ENCODE measurements around the gene TMEM183A.
A peak's percentile ranks its signal among the peaks of the same experiment; 100 is the strongest.
"Not testable (repeated sequence)": the region's sequence is repeated elsewhere in the genome, so short reads cannot be mapped to it uniquely, and the experiment has no call there.

The TMEM183A gene

DNA sequence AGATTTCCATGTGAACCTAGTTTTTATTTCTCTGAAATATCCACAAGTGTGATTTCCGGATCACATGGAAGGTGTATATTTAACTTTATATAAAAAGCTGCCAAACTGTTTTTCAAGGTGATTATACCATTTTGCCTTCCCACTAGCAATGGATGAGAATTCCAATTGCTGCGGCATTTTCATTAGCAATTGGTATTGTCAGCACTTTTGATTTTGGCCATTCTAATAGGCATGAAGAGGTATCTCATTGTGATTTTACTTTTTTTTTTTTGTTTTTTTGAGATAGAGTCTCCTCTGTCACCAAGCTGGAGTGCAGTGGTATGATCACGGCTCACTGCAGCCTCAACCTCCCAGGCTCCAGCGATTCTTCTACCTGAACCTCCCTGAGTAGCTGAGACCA is 35.1 kb upstream of the TMEM183A start:
- Mint-ChIP-seq H3K9me3 (no peaks in the 10 kb centered on the region), H3K36me3 (ENCODE audit: low read depth) (peaks cover under 1% of the 10 kb centered on the region), H3K4me1 (ENCODE audit: low read depth) (peaks cover 48% of the 10 kb centered on the region), H3K27ac (no peak overlapping the region), H3K27me3 (no peaks in the 10 kb centered on the region), H3K4me3 (no peak overlapping the region)
- intact Hi-C loops (cut with micrococcal nuclease), result no loop called here

DNA sequence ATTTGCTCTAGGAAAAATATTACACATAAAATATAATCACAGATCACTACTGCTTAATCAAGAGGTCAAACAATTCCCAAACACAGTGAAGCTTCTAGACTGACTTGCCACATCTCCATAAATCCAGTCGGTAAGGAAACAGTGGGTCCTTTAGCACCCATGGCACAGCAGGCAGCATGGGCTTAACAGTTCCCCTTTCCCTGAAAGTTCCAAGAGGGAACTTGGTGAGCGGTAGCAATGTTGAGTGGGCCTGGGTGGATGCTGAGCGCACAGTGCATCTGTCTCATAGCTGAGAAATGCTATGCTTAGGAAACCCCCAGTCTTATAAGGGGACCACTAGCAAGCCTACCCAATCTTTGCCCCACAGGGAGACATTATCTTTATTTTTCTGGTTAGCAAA is 32.3 kb upstream of the TMEM183A start:
- Mint-ChIP-seq H3K9me3 (no peaks in the 10 kb centered on the region), H3K27me3 (no peaks in the 10 kb centered on the region), H3K4me3 (no peak overlapping the region), H3K4me1 (ENCODE audit: low read depth) (peaks cover 48% of the 10 kb centered on the region), H3K36me3 (ENCODE audit: low read depth) (no peaks in the 10 kb centered on the region), H3K27ac (no peak overlapping the region)
- intact Hi-C loops (cut with micrococcal nuclease), result no loop called here

- Mint-ChIP-seq H3K27me3 (no peaks in the 10 kb centered on the region), H3K36me3 (ENCODE audit: low read depth) (no peaks in the 10 kb centered on the region), H3K9me3 (no peaks in the 10 kb centered on the region), H3K4me1 (ENCODE audit: low read depth) (peaks cover 44% of the 10 kb centered on the region), H3K4me3 (no peak overlapping the region), H3K27ac (peak overlapping the region; percentile 22)
- intact Hi-C loops (cut with micrococcal nuclease), result no loop called here
Measured at GRCh38 chr1:202976633-202977032, 30.5 kb upstream of the TMEM183A start.

GRCh38 chr1:202979459-202979858 is 27.7 kb upstream of the TMEM183A start:
- peaks cover 47% of the 10 kb centered on the region for H3K4me1 Mint-ChIP-seq (ENCODE audit: low read depth)
- H3K36me3 Mint-ChIP-seq (ENCODE audit: low read depth), result no peaks in the 10 kb centered on the region
- intact Hi-C loops (cut with micrococcal nuclease), result no loop called here
- H3K27ac Mint-ChIP-seq, result no peak overlapping the region
- no peaks in the 10 kb centered on the region for H3K27me3 Mint-ChIP-seq
- no peak overlapping the region for H3K4me3 Mint-ChIP-seq
- H3K9me3 Mint-ChIP-seq, result no peaks in the 10 kb centered on the region

DNA sequence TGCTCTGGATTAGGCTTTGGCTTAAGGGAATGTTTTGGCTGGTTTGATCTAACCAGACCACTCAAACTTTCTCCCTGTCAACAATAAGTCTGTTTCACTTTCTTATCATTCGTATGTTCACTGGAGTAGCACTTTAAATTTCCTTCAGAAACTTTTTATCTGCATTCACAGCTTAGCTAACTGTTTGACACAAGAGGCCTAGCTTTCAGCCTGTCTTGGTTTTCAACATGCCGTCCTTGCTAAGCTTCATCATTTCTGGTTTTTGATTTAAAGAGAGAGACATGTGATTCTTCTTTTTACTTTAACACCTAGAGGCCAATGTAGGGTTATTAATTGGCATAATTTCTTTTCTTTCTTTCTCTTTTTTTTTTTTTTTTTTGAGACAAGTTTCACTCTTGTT is 25.2 kb upstream of the TMEM183A start:
- H3K4me1 Mint-ChIP-seq (ENCODE audit: low read depth), result peaks cover 37% of the 10 kb centered on the region

DNA sequence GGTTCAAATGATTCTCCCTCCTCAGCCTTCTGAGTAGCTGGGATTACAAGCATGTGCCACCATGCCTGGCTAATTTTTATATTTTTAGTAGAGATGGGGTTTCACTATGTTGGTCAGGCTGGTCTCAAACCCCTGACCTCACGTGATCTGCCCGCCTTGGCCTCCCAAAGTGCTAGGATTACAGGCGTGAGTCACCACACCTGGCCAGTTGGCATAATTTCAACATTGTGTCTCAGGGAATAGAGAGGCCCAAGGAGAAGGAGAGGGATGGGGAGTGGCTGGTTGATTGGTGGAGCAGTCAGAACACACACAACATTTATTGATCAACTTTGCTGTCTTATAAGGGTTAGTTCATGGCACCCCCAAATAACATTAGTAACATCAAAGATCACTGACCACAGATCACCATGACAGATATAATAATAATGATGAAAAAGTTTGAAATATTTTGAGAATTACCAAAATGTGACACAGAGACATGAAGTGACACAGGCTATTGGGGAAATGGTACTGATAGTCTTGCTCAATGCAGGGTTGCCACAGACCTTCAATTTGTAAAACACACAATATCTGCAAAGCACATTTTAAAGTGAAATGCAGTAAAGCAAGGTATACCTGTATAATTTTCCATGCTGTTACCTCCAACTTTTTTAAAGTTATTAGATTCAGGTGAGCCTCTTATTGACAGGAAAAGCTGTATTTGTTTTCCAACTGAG is 24.3 kb upstream of the TMEM183A start:
- Mint-ChIP-seq H3K9me3 (no peaks in the 10 kb centered on the region), H3K27ac (no peak overlapping the region), H3K27me3 (no peaks in the 10 kb centered on the region), H3K36me3 (ENCODE audit: low read depth) (no peaks in the 10 kb centered on the region), H3K4me3 (no peak overlapping the region), H3K4me1 (ENCODE audit: low read depth) (peaks cover 38% of the 10 kb centered on the region)
- intact Hi-C loops (cut with micrococcal nuclease), result no loop called here

More for the DNA sequence above, 25.2 kb upstream of the TMEM183A start:
- no peaks in the 10 kb centered on the region for H3K36me3 Mint-ChIP-seq (ENCODE audit: low read depth)
- H3K27ac Mint-ChIP-seq, result no peak overlapping the region
- intact Hi-C loops (cut with micrococcal nuclease), result no loop called here
- no peaks in the 10 kb centered on the region for H3K9me3 Mint-ChIP-seq
- no peaks in the 10 kb centered on the region for H3K27me3 Mint-ChIP-seq
- no peak overlapping the region for H3K4me3 Mint-ChIP-seq

- H3K27ac Mint-ChIP-seq; H3K36me3 Mint-ChIP-seq (ENCODE audit: low read depth): not testable (repeated sequence)
- peaks cover 52% of the 10 kb centered on the region for H3K4me1 Mint-ChIP-seq (ENCODE audit: low read depth)
Measured at GRCh38 chr1:202986120-202986519, 21.1 kb upstream of the TMEM183A start.

DNA sequence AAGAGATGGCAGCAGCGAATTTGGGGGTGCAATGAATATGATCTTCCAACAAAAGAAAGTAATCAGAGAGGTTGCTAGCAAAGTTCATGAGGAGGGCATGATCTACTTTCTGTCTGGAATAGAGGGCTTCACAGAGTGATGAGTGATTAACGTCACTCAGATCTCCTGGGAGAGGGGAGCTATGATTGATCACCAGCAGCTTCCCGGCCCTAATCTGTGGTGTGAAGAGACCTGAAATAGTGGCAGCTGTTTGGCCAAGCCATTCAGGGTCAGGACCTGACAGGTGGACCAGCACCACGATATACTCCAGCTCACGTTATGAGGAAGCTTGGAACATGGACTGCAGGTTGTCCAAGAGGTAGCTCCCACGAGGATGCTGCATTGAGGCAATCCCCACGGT is 19.9 kb upstream of the TMEM183A start:
- peaks cover 7% of the 10 kb centered on the region for H3K9me3 Mint-ChIP-seq
- no peaks in the 10 kb centered on the region for H3K27me3 Mint-ChIP-seq
- intact Hi-C loops (cut with micrococcal nuclease), result no loop called here
- no peak overlapping the region for H3K4me3 Mint-ChIP-seq
- H3K27ac Mint-ChIP-seq, result no peak overlapping the region
- peaks cover 62% of the 10 kb centered on the region for H3K4me1 Mint-ChIP-seq (ENCODE audit: low read depth)
- no peaks in the 10 kb centered on the region for H3K36me3 Mint-ChIP-seq (ENCODE audit: low read depth)

More at GRCh38 chr1:202986120-202986519, 21.1 kb upstream of the TMEM183A start:
- H3K27me3 Mint-ChIP-seq; intact Hi-C loops (cut with micrococcal nuclease); H3K9me3 Mint-ChIP-seq; H3K4me3 Mint-ChIP-seq: not testable (repeated sequence)

DNA sequence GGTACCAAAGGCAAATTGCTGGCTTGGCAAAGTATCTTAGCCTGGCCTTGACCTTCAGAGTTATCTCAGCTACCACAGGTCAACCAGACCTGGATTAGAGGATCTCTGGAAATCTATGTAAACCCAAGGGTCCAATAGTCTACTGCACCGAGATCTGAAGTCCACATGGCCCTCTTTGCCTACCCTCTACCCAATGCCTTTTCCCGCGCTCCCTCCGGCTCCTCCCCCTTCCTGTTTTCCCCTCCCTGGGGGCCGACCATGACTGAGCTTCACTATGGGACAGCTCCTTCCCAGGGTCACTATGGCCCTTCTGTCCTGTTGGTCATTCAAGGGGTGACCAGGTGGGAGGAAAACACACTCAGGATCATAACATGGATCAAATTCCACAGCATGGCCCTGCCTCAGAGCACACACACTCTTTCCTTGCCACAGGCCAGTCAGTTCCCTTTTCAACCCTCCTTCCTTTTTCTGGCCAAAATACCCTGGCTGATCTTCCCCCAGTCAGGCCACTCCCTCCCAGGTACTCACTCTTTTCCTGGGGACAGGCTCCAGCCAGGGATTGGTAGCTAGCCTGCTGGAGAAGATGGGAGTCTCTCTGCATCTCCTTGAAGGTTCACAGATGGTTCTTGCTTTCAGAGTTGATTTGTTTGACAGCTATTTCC is 19.1 kb upstream of the TMEM183A start:
- Mint-ChIP-seq H3K36me3 (ENCODE audit: low read depth) (no peaks in the 10 kb centered on the region), H3K27ac (peak overlapping the region; percentile 95), H3K4me3 (no peak overlapping the region), H3K4me1 (ENCODE audit: low read depth) (peaks cover 63% of the 10 kb centered on the region), H3K27me3 (no peaks in the 10 kb centered on the region), H3K9me3 (peaks cover 8% of the 10 kb centered on the region)
- intact Hi-C loops (cut with micrococcal nuclease), result no loop called here

DNA sequence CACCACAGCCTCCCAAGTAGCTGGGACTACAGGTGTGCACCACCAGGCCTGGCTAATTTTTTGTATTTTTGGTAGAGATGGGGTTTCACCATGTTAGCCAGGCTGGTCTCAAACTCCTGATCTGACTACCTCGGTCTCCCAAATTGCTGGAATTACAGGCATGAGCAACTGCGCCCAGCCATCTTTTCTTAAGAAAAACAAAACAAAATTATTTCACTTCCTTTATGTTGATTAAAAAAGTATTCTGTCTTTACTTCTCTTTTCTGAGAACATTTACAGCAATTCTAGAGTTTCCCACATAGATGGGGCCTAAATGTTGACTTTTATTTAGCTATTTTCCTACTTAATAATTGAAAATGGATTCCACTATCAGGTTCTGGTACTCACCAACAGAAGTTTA is 17.3 kb upstream of the TMEM183A start:
- Mint-ChIP-seq H3K4me1 (ENCODE audit: low read depth) (peaks cover 67% of the 10 kb centered on the region), H3K27me3 (no peaks in the 10 kb centered on the region), H3K27ac (peak overlapping the region; percentile 95), H3K36me3 (ENCODE audit: low read depth) (no peaks in the 10 kb centered on the region), H3K4me3 (peak overlapping the region; percentile 66), H3K9me3 (peaks cover 8% of the 10 kb centered on the region)
- intact Hi-C loops (cut with micrococcal nuclease), result loop anchor here (10.0 kb wide), 1 partner anchor 235 kb away; no protein-coding TSS in a partner anchor

DNA sequence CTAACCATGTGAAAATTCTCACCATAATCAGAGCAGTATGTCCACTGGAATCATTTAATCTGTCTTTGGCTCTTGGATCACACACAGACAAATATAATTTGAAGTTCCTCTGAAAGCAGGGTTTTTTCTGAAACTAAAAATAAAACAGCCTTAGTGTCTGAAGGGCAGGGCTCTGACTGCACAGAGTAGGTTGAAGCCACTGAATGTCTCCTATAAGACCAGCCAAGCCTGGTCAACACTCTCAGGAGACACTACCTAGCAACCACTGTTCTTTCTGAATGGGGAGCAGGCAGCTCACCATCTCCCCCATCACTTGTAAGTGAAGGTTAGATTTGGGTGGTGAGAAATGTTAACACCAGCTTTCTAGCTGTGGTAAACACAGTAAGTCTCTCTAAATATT is 16.1 kb upstream of the TMEM183A start:
- intact Hi-C loops (cut with micrococcal nuclease), result loop anchor here (10.0 kb wide), 1 partner anchor 236 kb away; no protein-coding TSS in a partner anchor
- Mint-ChIP-seq H3K9me3 (peaks cover 8% of the 10 kb centered on the region), H3K4me1 (ENCODE audit: low read depth) (peaks cover 70% of the 10 kb centered on the region), H3K4me3 (no peak overlapping the region), H3K27ac (peak overlapping the region; percentile 95), H3K27me3 (no peaks in the 10 kb centered on the region), H3K36me3 (ENCODE audit: low read depth) (no peaks in the 10 kb centered on the region)

DNA sequence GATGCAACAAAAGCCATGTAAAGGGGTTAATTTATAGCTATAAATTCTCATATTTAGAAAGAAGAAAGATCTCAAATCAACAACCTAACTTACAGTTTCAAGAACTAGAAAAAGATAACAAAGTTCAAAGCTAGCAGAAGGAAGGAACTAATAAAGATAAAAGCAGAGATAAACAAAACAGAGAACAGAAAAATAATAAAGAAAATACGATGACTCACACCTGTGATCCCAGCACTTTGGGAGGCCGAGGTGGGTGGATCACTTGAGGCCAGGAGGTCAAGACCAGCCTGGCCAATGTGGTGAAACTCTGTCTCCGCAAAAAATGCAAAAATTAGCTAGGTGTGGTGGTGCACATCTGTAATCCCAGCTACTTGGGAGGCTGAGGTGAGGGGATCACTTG is 12.4 kb upstream of the TMEM183A start:
- H3K4me3 Mint-ChIP-seq, result no peak overlapping the region
- H3K27me3 Mint-ChIP-seq, result no peaks in the 10 kb centered on the region
- no peaks in the 10 kb centered on the region for H3K36me3 Mint-ChIP-seq (ENCODE audit: low read depth)
- peak overlapping the region; percentile 50 for H3K27ac Mint-ChIP-seq
- H3K9me3 Mint-ChIP-seq, result peaks cover 8% of the 10 kb centered on the region
- peaks cover 63% of the 10 kb centered on the region for H3K4me1 Mint-ChIP-seq (ENCODE audit: low read depth)
- intact Hi-C loops (cut with micrococcal nuclease), result loop anchor here (10.0 kb wide), 1 partner anchor 240 kb away; no protein-coding TSS in a partner anchor

- Mint-ChIP-seq H3K27me3 (no peaks in the 10 kb centered on the region), H3K27ac (no peak overlapping the region), H3K9me3 (no peaks in the 10 kb centered on the region), H3K36me3 (ENCODE audit: low read depth) (no peaks in the 10 kb centered on the region), H3K4me3 (peak overlapping the region; percentile 27), H3K4me1 (ENCODE audit: low read depth) (peaks cover 38% of the 10 kb centered on the region)
- intact Hi-C loops (cut with micrococcal nuclease), result loop anchor here (2.0 to 10.0 kb wide), 3 partner anchors 46 to 244 kb away; partner anchors contain the start of gene KLHL12
Measured at GRCh38 chr1:202998836-202999750, 8.1 kb upstream of the TMEM183A start.

Measured in dendritic cell treated with granulocyte-macrophage colony-stimulating factor and Interleukin-4, amounts not matched to agents 40 ng/mL and 50 ng/mL, for 4 days (primary cell).